ENCODE measurements around the gene SIRT2.

The SIRT2 gene

DNA sequence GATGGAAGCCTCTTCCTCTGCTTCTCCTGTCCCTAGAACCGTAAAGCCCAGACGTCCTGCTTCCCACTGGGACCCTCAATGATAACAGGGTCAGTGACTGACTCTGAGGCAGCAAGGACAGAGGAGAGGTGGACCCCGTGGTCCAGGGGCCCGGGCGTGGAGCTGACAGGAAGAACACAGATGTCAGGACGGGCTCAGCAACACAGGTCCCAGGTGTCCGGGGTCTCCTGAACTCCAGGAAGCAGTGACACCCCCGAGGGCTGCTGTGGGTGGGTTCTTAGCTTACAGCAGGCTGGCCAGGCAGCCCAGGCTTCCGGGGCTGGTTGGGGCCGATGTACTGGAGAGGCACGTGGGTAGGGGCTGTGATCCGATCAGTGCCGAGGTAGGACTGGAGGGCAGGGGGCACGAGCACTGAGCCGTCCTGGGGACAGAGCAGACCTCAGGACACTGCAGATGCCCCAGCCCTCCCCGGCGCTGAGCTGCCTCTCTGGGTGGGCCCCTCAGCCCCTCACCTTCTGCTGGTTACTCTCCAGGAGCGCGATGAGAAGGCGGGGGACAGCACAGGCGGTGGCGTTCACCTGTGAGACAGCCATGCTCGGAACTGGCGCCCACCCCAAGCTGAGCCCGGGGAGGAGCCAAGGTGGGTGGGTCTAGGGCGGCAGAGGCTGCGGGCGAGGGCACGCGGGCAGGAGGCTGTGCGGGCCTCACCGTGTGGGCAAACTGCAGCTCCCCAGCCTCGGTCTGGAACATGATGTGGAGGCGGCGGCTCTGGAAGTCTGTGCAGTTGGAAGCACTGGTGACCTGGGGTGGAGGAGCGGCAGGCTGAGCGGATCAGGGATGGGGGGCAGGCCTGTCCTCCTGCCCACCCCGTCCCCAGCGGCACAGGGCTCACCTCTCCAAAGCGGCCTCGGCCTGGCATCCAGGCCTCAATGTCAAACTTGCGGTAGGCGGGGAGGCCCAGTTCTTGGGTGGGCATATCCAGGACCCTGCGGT, 16.2 kb upstream of the SIRT2 start:
- no peak overlapping the region for H3K4me3 ChIP-seq (ENCODE audit: low read depth, low read length)
- no peak for DNase-seq (ENCODE audit: low read depth)
- TF ChIP-seq MYC (IDR thresholded peaks at IDR 0.05; ENCODE audit: low read depth, low read length), result no peak
- no peak for TF ChIP-seq MAX (IDR thresholded peaks at IDR 0.05; ENCODE audit: low read depth, low read length)
- no peak for TF ChIP-seq POLR2A (IDR thresholded peaks at IDR 0.05; ENCODE audit: extremely low read depth, insufficient read length)

GRCh38 chr19:38913958-38914357, 14.5 kb upstream of the SIRT2 start:
- DNase-seq (ENCODE audit: low read depth), result no peak
- H3K4me3 ChIP-seq (ENCODE audit: low read depth, low read length), result no peak overlapping the region
- no peak for TF ChIP-seq MAX (IDR thresholded peaks at IDR 0.05; ENCODE audit: low read depth, low read length)
- TF ChIP-seq, protein P1, sequence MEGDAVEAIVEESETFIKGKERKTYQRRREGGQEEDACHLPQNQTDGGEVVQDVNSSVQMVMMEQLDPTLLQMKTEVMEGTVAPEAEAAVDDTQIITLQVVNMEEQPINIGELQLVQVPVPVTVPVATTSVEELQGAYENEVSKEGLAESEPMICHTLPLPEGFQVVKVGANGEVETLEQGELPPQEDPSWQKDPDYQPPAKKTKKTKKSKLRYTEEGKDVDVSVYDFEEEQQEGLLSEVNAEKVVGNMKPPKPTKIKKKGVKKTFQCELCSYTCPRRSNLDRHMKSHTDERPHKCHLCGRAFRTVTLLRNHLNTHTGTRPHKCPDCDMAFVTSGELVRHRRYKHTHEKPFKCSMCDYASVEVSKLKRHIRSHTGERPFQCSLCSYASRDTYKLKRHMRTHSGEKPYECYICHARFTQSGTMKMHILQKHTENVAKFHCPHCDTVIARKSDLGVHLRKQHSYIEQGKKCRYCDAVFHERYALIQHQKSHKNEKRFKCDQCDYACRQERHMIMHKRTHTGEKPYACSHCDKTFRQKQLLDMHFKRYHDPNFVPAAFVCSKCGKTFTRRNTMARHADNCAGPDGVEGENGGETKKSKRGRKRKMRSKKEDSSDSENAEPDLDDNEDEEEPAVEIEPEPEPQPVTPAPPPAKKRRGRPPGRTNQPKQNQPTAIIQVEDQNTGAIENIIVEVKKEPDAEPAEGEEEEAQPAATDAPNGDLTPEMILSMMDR (IDR thresholded peaks at IDR 0.05; ENCODE audit: low read depth, low read length), result no peak
- TF ChIP-seq MYC (IDR thresholded peaks at IDR 0.05; ENCODE audit: low read depth, low read length), result no peak
- TF ChIP-seq POLR2A (IDR thresholded peaks at IDR 0.05; ENCODE audit: extremely low read depth, insufficient read length), result no peak

DNA sequence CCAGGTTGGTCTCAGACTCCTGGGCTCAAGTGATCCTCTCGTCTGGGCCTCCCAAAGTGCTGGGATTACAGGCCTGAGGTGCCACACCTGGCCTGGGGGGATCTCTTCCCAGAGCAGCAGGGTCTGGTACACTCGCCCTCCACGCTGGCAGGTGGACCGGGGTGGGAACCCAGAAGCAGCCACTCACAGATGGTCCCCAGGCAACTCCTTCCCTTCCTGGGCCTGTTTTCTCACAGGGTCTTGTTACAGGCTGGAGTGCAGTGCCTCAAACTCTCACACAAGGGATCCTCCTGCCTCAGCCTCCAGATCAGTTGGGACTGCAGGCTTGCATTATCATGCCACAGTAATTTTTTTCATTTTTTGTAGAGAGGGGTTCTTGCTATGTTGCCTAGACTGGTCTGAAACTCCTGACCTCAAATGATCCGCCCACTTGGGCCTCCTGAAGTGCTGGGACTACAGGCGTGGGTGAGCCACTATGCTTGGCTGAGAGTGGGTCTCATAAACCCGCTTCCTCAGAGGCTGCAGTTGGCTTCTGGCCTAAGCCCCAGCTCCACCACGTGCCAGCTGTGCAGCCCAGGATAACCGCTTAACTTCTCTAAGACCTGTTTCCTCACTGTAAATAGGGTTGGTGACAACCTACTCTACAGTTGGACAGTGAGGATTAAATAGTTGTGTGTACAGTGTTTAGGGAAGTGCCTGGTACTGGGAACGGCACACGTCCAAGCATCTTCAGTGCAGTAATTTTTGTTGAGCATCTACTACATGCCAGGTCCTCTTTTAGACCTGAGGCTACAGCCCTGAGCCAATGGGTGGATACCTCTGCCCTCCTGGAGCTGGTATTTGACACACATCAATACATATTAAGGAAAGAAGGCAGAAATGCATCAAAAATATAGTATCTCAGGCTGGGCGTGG, 13.4 kb upstream of the SIRT2 start:
- no peak overlapping the region for H3K4me3 ChIP-seq (ENCODE audit: low read depth, low read length)
- TF ChIP-seq MYC (IDR thresholded peaks at IDR 0.05; ENCODE audit: low read depth, low read length) (no peak), MAX (IDR thresholded peaks at IDR 0.05; ENCODE audit: low read depth, low read length) (no peak), POLR2A (IDR thresholded peaks at IDR 0.05; ENCODE audit: extremely low read depth, insufficient read length) (no peak)
- TF ChIP-seq, protein P1 (IDR thresholded peaks at IDR 0.05; ENCODE audit: low read depth, low read length), result no peak
- DNase-seq (ENCODE audit: low read depth), result peak; percentile 25

GRCh38 chr19:38911388-38912001, 12.1 kb upstream of the SIRT2 start:
- H3K4me3 ChIP-seq (ENCODE audit: low read depth, low read length), result no peak overlapping the region
- TF ChIP-seq, protein P1 (IDR thresholded peaks at IDR 0.05; ENCODE audit: low read depth, low read length), result no peak
- TF ChIP-seq MAX (IDR thresholded peaks at IDR 0.05; ENCODE audit: low read depth, low read length) (no peak), MYC (IDR thresholded peaks at IDR 0.05; ENCODE audit: low read depth, low read length) (no peak), POLR2A (IDR thresholded peaks at IDR 0.05; ENCODE audit: extremely low read depth, insufficient read length) (no peak)
- no peak for DNase-seq (ENCODE audit: low read depth)

DNA sequence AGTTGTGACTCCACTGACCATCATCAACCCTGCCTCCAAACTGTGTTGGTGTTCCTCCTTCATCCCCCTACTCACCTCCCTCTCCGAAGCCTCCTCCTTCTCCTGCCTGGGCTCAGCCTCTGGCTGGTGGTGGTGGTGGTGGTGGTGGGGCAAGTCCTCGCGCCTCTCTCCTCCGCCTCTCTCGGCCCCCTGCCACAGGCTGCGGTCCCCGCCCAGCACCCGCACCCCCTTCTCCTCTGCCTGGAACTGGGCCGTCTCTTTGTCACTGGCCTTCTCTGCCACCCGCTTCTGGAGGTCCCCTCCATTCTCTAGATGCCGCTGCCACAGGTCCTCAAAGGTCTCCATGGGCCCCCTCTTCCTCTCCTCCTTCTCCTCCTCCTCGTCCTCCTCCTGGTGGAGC, 11.1 kb upstream of the SIRT2 start:
- no peak for DNase-seq (ENCODE audit: low read depth)
- H3K4me3 ChIP-seq (ENCODE audit: low read depth, low read length), result no peak overlapping the region
- TF ChIP-seq MAX (IDR thresholded peaks at IDR 0.05; ENCODE audit: low read depth, low read length) (no peak), MYC (IDR thresholded peaks at IDR 0.05; ENCODE audit: low read depth, low read length) (no peak), POLR2A (IDR thresholded peaks at IDR 0.05; ENCODE audit: extremely low read depth, insufficient read length) (no peak)
- TF ChIP-seq, protein P1 (IDR thresholded peaks at IDR 0.05; ENCODE audit: low read depth, low read length), result no peak

Data from NB4 (cell line).